NCI-H1048 (cell line): ENCODE results near the gene GTPBP10.

ENCODE experiments used
- DNase-seq: peaks from one replicate; lab custom pipeline; 2025; lab: John Stamatoyannopoulos, UW

Gene GTPBP10

GRCh38 chr7:90433221-90433620 lies 86.7 kb downstream of the GTPBP10 start:
- no peak for DNase-seq
